Measurements from ENCODE around the gene GJB5.
"Not testable (repeated sequence)": the region's sequence is repeated elsewhere in the genome, so short reads cannot be mapped to it uniquely, and the experiment has no call there.

The GJB5 gene

DNA sequence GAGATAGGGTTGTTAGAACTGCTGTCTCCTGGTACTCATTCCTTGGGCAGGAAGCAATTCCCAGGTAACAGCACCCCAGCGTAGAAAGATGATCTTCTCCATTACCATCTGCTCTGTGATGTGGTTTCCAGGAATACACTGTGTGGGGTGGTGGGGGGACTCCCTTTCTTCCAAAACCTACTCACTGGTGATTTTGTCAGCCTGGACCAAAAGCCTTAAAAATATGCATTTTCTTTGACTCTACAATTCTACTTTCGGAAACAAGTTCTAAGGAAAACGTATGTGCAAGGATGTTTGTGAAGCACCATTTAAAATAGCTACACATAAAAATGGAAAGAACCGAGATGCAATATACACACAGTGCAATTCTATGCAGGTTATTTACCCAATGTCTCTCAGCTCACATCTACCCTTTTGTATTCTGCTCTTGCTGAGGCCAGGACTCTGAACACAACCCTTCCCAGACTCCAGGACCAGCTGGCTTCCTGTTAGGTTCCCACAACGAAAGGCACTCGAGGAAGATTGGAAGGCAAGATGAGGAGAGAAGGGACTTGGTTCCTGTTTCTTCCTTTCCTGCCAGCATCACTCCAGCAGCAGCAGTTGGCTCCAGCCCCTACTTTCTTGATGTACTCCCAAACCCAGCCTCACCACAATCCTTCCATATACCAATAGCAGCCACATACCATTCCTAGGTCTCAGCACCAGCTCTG is 33.0 kb upstream of the GJB5 start:
- H3K27me3 ChIP-seq (replicated peaks): no peaks in the 10 kb centered on the region
- TF ChIP-seq, protein P1, sequence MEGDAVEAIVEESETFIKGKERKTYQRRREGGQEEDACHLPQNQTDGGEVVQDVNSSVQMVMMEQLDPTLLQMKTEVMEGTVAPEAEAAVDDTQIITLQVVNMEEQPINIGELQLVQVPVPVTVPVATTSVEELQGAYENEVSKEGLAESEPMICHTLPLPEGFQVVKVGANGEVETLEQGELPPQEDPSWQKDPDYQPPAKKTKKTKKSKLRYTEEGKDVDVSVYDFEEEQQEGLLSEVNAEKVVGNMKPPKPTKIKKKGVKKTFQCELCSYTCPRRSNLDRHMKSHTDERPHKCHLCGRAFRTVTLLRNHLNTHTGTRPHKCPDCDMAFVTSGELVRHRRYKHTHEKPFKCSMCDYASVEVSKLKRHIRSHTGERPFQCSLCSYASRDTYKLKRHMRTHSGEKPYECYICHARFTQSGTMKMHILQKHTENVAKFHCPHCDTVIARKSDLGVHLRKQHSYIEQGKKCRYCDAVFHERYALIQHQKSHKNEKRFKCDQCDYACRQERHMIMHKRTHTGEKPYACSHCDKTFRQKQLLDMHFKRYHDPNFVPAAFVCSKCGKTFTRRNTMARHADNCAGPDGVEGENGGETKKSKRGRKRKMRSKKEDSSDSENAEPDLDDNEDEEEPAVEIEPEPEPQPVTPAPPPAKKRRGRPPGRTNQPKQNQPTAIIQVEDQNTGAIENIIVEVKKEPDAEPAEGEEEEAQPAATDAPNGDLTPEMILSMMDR (IDR thresholded peaks at IDR 0.05; ENCODE audit: low read depth, low read length, missing control alignments): no peak
- H3K36me3 ChIP-seq (replicated peaks): no peaks in the 10 kb centered on the region
- no peak overlapping the region for H3K27ac ChIP-seq
- no peak for DNase-seq
- no peak overlapping the region for H3K4me3 ChIP-seq (ENCODE audit: low read depth, low read length)
- in situ Hi-C loops (cut with HindIII; ENCODE audit: low pct_ligation_motif_present, low sequenced_read_pairs): no loop called here

DNA sequence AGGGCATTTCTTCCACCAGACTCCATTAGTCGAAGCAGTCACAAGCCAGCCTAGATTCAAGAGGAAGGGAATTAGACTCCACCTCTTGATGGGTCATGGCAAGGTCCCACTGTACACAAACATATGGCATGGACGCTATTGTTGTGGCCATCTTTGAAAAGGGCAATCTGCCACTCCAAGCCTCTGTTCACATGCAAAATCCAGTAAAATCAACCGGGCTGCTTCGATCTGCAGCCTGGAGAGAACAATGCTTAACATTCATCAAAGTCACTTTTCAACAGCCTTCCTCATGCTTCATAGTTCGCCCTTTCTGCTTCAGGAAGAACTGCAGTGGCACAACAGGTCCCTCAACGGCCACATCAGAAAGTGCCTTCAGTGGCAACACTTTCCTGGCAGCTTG is 28.0 kb upstream of the GJB5 start:
- no peak for DNase-seq
- Histone ChIP-seq H3K4me3 (ENCODE audit: low read depth, low read length) (no peak overlapping the region), H3K36me3 (replicated peaks) (no peaks in the 10 kb centered on the region), H3K27ac (no peak overlapping the region), H3K27me3 (replicated peaks) (no peaks in the 10 kb centered on the region)
- TF ChIP-seq, protein P1 (IDR thresholded peaks at IDR 0.05; ENCODE audit: low read depth, low read length, missing control alignments): no peak
- in situ Hi-C loops (cut with HindIII; ENCODE audit: low pct_ligation_motif_present, low sequenced_read_pairs): no loop called here

GRCh38 chr1:34730485-34730884 is 24.4 kb upstream of the GJB5 start:
- Histone ChIP-seq H3K4me3 (ENCODE audit: low read depth, low read length) (no peak overlapping the region), H3K27ac (no peak overlapping the region), H3K27me3 (replicated peaks) (no peaks in the 10 kb centered on the region), H3K36me3 (replicated peaks) (no peaks in the 10 kb centered on the region)
- no peak for DNase-seq
- in situ Hi-C loops (cut with HindIII; ENCODE audit: low pct_ligation_motif_present, low sequenced_read_pairs): no loop called here
- TF ChIP-seq, protein P1 (IDR thresholded peaks at IDR 0.05; ENCODE audit: low read depth, low read length, missing control alignments): no peak

DNA sequence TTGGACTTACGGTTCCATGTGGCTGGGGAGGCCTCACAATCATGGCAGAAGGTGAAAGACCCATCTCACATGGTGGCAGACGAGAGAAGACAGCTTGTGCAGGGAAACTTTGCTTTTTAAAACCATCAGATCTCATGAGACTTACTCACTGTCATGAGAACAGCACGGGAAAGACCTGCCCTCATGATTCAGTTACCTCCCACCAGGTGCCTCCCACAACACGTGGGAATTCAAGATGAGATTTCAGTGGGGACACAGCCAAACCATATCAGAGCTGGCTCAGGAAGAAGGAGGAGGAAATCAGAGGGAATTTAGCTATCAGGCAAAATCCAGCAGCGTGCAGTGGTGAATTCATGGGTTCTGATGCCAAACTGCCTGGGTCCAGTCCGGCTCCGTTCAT is 22.0 kb upstream of the GJB5 start:
- in situ Hi-C loops (cut with HindIII; ENCODE audit: low pct_ligation_motif_present, low sequenced_read_pairs); H3K4me3 ChIP-seq (ENCODE audit: low read depth, low read length); H3K27ac ChIP-seq; H3K36me3 ChIP-seq (replicated peaks); H3K27me3 ChIP-seq (replicated peaks); DNase-seq: not testable (repeated sequence)

DNA sequence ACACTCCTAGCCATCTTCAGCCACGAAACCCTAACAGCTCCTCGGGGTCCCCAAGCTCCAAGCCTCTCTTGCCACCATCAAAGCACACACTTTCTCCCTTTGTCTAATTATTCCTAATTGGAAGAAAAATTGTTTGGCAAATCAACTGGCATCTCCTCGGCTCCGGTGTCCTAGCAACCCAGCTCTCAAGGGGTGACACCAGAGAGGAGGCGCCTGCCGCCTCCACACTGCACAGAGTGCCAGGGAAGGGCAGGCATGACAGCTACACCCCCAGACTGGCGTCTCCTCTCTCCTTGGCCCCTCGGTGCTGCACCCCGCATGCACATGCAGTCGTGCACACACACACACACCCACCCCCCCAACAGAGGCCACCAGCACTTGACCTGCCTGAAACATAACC is 18.2 kb upstream of the GJB5 start:
- Histone ChIP-seq H3K27ac (no peak overlapping the region), H3K36me3 (replicated peaks) (no peaks in the 10 kb centered on the region), H3K27me3 (replicated peaks) (no peaks in the 10 kb centered on the region), H3K4me3 (ENCODE audit: low read depth, low read length) (no peak overlapping the region)
- in situ Hi-C loops (cut with HindIII; ENCODE audit: low pct_ligation_motif_present, low sequenced_read_pairs): no loop called here
- TF ChIP-seq, protein P1 (IDR thresholded peaks at IDR 0.05; ENCODE audit: low read depth, low read length, missing control alignments): no peak
- DNase-seq: no peak

DNA sequence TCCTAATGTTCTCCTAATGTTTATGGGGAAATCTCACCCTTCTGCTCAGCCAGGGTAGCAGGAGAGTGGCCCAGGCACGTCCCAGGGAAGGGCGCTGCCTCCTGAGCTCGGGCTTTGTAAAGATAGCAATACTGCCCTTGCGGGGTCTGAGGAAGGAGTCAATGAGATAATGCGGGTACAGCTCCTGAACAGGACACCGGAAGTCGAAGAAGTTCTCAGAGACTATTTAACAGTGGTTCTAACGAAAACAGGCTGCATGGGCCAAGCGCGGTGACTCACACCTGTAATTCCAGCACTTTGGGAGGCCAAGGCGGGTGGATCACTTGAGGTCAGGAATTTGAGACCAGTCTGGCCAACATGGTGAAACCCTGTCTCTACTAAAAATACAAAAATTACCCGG is 17.6 kb upstream of the GJB5 start:
- H3K27me3 ChIP-seq (replicated peaks); in situ Hi-C loops (cut with HindIII; ENCODE audit: low pct_ligation_motif_present, low sequenced_read_pairs); H3K4me3 ChIP-seq (ENCODE audit: low read depth, low read length); H3K27ac ChIP-seq; H3K36me3 ChIP-seq (replicated peaks); DNase-seq: not testable (repeated sequence)

- TF ChIP-seq, protein P1 (IDR thresholded peaks at IDR 0.05; ENCODE audit: low read depth, low read length, missing control alignments): no peak
- DNase-seq: no peak
- in situ Hi-C loops (cut with HindIII; ENCODE audit: low pct_ligation_motif_present, low sequenced_read_pairs): no loop called here
- no peaks in the 10 kb centered on the region for H3K36me3 ChIP-seq (replicated peaks)
- no peak overlapping the region for H3K4me3 ChIP-seq (ENCODE audit: low read depth, low read length)
- H3K27me3 ChIP-seq (replicated peaks): no peaks in the 10 kb centered on the region
- no peak overlapping the region for H3K27ac ChIP-seq
Measured at GRCh38 chr1:34739613-34740012, 15.2 kb upstream of the GJB5 start.

Data from brain microvascular endothelial cell (primary cell).